GM19397 (cell line): ENCODE measurements around the gene TMEM132A.

Experiments
- ATAC-seq: cut with Tn5 transposase; IDR thresholded peaks from one replicate; pipeline ENCODE4 v1.9.1; 2021; ENCODE audit warnings: mild to moderate bottlenecking, moderate library complexity; ENCODE audit not compliant: unreplicated experiment

The TMEM132A gene, protein sequence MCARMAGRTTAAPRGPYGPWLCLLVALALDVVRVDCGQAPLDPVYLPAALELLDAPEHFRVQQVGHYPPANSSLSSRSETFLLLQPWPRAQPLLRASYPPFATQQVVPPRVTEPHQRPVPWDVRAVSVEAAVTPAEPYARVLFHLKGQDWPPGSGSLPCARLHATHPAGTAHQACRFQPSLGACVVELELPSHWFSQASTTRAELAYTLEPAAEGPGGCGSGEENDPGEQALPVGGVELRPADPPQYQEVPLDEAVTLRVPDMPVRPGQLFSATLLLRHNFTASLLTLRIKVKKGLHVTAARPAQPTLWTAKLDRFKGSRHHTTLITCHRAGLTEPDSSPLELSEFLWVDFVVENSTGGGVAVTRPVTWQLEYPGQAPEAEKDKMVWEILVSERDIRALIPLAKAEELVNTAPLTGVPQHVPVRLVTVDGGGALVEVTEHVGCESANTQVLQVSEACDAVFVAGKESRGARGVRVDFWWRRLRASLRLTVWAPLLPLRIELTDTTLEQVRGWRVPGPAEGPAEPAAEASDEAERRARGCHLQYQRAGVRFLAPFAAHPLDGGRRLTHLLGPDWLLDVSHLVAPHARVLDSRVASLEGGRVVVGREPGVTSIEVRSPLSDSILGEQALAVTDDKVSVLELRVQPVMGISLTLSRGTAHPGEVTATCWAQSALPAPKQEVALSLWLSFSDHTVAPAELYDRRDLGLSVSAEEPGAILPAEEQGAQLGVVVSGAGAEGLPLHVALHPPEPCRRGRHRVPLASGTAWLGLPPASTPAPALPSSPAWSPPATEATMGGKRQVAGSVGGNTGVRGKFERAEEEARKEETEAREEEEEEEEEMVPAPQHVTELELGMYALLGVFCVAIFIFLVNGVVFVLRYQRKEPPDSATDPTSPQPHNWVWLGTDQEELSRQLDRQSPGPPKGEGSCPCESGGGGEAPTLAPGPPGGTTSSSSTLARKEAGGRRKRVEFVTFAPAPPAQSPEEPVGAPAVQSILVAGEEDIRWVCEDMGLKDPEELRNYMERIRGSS

GRCh38 chr11:60924110-60924905 is at the start of gene TMEM132A:
TMEM132A (plus strand) TSS chr11:60924460; CDS start chr11:60924634, 174 bp downstream.
- ATAC-seq, result peak; percentile 46

DNA sequence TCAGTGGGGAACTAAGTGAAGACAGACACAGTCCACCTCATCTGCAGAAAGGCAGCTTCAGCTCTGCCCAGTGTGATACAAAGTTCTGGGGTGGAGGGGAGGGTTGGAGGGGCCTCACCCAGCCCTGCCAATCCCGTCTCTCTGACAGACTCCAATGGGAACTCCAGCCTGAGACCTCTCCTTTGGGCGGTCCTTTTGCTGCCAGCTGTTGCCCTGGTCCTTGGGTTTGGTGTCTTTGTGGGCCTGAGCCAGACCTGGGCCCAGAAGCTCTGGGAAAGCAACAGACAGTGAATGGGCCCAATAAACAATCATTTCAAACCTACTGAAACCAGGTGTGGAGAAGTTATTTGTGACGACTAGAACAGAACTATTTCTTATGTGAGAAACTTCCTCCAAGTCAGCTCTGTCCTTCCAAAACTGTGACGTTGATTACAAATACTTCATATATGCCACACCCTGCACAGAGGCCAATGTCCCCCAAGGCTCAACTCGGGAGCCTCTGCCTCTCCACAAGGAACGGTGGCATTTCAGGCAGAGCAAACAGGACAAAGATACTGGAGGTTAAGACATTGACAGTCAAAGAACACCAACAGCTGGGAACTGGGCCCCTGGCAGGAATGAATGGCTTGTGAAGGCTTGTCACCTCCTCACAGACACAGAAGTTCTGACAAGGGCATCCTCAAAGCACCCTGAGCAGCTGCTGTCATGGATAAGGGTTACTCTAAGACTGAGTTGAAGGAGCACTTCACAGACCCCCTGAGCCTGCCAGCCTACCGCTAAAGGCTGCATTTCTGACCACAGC is 48.7 kb upstream of the TMEM132A start:
- ATAC-seq, result no peak

DNA sequence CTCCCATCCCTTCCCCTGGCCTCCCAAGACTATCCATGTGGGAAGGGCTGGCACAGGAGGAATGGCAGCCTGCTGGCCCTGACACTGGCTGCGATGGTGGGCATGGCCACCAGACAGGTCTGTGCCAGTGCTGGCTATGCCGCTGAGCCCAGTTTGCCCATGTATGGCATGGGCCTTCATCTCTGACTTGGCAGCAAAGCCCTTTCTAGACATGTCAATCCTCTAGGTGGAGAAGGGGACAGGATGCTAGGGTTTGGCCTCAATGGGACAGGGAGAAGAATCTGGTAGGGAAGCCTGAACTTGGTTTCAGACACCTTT is 48.1 kb upstream of the TMEM132A start:
- no peak for ATAC-seq

DNA sequence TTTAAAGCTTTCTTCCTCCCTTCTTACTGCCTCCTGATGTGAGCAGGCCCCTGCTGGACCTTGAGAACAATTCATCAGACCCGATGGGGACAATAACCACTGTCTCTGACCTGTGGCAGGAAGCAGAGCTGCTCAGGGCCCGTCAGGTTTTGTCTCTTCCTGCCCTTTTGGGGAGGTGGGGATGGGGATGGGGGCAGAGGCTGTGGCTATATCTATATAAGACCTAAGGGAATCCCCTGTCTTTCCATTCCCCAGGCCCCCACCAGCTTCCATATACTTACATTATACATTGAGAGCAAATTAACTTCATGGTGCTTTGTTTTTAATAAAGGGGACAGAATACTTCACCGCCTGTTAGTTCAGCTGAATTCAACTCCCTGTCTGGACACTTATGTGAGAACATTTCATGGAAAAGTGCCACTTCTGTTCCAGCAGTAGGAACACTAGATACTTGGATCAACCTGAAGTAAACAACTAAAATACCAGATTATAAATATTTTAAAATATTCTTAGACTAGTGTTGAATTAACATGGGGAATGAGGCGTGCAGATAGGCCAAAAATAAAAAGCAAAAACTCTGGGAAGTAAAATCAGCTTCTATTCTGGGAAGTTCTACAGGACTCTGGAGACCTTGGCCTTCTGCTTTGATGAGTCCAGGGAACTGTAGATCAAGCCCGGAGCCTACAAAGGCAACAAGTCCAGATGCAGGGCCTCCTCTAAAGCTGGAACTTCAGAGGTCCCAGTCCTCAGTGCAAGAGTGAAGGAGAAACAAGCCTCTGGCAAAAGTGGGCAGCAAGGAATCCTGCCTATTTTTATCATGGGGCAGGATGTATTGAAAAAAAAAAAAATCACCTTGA is 45.8 kb upstream of the TMEM132A start:
- ATAC-seq, result no peak

- no peak for ATAC-seq
Measured at GRCh38 chr11:60879104-60879503, 45.2 kb upstream of the TMEM132A start.

DNA sequence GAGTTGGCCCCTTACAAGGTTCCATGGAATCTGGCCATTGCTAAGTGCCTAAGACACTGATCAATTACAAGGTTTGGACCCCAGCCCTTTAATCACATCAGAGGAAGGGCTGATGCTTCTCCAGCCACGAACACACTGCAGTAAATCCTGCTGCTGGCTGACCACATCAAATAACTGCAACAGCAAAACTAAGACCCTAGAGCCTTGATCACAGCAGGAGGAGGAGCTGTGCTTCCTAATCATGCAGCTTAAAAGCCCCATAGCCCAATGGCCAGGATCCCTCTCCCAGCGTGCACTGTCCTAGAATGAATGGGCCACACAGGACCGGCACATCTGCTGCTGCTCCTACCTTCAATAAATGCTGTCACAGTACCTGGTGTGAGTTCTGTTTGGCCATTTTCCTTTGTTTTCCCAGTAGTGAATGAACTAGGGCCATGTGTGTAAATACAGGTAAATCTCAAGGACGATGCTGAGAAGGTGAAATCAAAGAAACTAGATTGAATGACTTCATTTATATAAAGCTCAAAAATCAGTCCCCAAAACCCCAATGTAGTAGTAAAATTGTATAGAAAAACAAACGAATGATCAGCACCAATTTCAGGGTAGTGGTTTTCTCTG is 44.2 kb upstream of the TMEM132A start:
- ATAC-seq, result no peak

- no peak for ATAC-seq
Measured at GRCh38 chr11:60880643-60881282, 43.5 kb upstream of the TMEM132A start.

DNA sequence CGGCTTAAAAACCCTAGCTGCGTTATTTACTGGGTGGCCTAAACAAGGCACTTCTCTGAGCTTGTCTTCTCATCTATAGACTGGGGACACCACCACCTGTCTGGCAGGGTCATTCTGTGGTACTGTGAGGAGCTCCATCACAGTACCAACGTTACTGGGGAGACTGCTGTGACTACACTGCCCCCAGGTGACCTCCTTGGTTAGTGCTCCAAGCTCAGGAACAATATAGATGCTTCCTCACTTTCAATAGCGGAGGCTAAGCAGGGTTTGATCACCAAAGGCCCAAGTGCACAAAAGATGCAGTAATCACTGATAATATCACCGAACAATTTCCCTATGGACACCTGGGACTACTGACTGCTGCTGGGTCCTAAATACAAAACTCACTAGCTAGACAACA is 36.7 kb upstream of the TMEM132A start:
- ATAC-seq, result no peak

DNA sequence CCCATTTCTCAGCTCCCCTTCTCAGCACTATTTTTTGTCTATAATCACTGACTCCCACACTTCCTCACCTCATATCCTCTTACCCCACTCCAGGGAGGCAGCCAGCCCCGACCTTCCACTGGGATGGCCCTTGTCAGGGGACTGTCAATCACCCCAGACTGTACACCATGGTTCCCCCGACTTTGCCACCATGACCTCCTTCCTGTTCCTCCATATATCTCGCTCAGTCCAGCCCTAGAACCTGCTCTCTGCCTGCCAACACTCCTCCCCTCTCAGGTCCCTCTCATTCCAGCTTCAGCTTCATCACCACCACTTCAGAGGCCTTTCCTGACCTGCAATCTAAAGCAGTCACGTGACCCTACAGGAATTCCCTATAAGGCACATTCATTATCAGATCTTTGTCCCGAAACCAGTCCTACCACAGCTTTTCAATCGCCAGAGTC is 34.4 kb upstream of the TMEM132A start:
- no peak for ATAC-seq

GRCh38 chr11:60890696-60891095 is 33.6 kb upstream of the TMEM132A start:
- ATAC-seq, result no peak

DNA sequence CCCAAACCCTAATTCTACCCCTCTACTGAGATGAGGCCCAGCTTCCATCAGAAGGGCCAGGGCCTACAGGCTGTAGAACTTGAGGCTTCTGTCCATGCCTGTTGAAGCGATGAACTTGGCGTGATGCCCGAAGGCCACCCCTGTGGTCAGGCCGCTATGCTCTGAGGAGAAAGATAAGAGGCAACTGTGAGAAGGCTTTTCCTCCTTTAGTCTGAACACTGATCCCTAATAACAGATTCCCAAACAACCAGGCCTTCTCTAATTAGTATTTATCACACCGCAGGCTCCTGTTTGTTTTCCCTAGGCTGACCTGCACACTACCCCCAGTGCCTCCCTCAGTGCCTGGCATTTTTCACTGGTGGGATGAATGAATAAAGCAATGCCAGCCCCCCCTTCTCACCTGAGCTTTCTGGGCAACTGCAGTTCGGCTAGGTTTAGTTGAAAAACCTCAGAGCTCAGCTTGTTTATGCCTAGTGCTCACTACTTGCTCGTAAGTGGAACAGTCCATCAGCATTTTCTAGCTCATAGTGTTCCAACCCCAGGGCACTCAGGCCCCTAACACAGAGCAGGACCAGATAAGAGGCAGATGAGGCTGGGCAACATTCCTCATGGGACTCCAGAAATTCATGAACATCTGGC is 33.0 kb upstream of the TMEM132A start:
- ATAC-seq, result no peak

DNA sequence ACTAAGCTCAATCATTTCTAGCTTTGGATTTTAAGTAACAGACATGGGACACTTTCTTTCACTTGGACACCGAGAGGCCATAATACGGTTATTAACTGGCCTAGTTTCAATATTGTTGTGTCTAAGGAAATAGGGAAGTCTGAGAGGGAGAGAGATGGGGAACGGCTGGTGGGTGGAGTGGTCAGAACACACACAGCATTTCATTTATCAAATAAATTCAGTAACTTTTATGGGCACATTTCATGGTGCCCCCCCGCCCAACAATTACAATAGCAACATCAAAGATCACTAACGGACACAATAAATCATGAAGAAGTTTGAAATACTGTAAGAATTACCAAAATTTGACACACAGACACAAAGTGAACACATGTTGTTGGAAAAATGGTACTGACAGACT is 28.6 kb upstream of the TMEM132A start:
- no peak for ATAC-seq

DNA sequence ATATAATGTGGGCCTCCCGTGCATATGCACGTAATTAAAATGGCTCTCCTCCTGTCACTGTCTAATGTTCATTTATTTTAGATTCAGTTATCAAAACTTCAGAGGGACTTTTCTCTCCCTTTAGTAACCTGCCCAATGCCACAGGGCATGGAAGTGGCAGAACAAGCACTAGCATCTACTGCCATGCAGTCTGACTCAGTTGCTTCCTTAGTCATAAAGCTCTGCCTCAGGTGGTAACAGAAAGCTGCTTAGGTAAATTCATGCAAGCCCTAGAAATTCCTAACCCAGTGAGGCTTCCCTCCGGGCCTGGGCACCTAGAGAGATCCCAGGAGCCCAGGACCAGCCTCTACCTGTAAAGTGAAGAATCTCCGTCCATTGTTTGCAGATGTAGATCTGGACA is 26.8 kb upstream of the TMEM132A start:
- ATAC-seq, result no peak

DNA sequence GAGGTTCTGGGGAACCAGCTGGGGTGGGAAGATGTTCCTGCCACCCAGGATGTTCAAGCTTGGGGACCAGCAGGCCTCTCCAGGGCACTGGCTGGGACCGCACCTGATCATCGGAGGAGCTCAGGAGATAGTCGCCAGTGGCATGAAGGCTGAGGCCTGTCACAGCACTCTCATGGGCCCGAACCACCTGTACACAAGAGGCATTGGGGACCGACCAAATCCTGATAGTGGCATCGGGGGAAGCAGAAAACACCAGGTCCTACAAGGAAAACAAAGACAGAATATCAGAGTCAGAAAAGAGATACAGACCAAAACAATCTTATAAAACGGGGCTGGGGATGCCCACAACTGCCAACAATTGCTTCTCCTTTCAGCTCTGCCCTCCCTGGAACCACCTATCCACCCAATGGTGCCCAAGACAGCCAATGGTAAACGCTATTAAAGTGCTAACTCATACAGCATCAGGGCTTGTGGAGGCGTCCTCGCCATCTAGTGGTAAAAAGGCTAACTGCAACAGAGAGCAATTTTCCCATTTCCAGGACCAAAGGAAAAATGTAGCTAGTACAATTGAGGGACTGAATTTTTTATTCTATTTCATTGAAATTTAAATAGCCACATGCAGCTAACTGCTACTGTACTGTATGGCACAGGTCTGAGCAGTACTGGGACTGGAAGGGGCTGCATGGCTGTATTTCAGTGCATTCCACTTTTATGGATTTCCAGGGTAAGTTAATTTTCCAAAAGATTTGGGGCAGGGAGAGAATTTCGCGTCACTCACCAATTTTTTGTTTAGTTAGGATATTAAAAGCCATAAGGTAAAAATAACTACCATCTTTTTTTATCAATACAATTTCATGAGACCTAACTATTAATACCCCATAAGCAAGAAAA is 25.0 kb upstream of the TMEM132A start:
- no peak for ATAC-seq

DNA sequence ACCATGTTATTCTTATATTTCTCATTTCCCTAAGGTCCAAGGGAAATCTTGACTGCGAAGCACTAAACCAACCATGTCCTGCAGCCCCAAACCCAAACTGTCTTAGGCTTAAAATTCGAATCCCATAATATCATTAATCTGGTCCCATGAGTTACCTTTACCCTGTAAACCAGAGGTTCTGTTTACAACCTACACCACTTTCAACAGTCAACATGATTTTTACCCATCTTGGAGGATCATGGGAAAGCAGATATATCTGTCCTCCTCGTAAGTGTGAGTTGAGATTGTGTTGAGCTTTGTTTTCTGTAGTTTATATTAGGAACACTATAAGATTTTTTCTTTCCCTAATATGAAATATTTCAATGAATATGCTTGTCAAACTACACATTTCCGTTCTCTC is 24.3 kb upstream of the TMEM132A start:
- no peak for ATAC-seq

- ATAC-seq, result no peak
Measured at GRCh38 chr11:60900673-60901404, 23.4 kb upstream of the TMEM132A start.
